Breast epithelium (tissue), 4 donors: ENCODE results near the gene TSPO. TPM values are rescaled to one million over a fixed set of nuclear protein-coding genes. Genes with fewer than 3 reads are reported as not detected.
A peak's percentile ranks its signal among the peaks of the same experiment; 100 is the strongest.

ENCODE experiments used
- DNase-seq, 2 donors: peaks; one replicate each; pipeline ENCODE4 v3.0.0-alpha.2; 2019; ENCODE audit warnings: low spot score in 2 of 2
- H3K27ac ChIP-seq, 2 donors: fragments of 200-600 bp; sonication (generic) in 1 of 2; one replicate each; pipeline ENCODE4 v1.5.1; 2016 to 2019; ENCODE audit warnings: mild to moderate bottlenecking in 1 of 2
- H3K27me3 ChIP-seq, 2 donors: fragments of 200-600 bp; sonication (generic) in 1 of 2; one replicate each; pipeline versions ENCODE4 v1.5.1 to v1.6.0; 2017 to 2019; ENCODE audit warnings: control low read depth in 1 of 2, mild to moderate bottlenecking in 1 of 2
- H3K36me3 ChIP-seq: fragments of 200-600 bp; one replicate; pipeline ENCODE4 v1.5.1; 2019
- H3K4me1 ChIP-seq, 2 donors: fragments of 200-600 bp; sonication (generic); one replicate each; pipeline ENCODE4 v1.5.1; 2016 to 2019; ENCODE audit warnings: control low read depth in 1 of 2
- H3K4me3 ChIP-seq, 3 donors: fragments of 200-600 bp; sonication (generic); 1 replicate in 2 of 3; 2 replicates in 1 of 3; pipeline ENCODE4 v1.5.1; 2016 to 2019; ENCODE audit warnings: mild to moderate bottlenecking in 3 of 3, moderate library complexity in 2 of 3
- H3K9me3 ChIP-seq, 2 donors: fragments of 200-600 bp; sonication (generic) in 1 of 2; one replicate each; pipeline ENCODE4 v1.5.1; 2016 to 2019; ENCODE audit warnings: control low read depth in 1 of 2
- POLR2A ChIP-seq: fragments of 450-650 bp; IDR thresholded peaks from one replicate; pipeline ENCODE4 v1.6.1; 2016; ENCODE audit warnings: antibody characterized with exemption, mild to moderate bottlenecking, moderate library complexity
- POLR2AphosphoS5 ChIP-seq, 3 donors: sonication (generic); formaldehyde crosslinking; IDR thresholded peaks; one replicate each; pipeline ENCODE4 v1.6.1; 2017; ENCODE audit warnings: antibody characterized with exemption in 3 of 3
- intact Hi-C: fragments of 100-400 bp; cut with DNase I; formaldehyde crosslinking; loops from one replicate; pipeline ENCODE4 v1.15.1; 2023; ENCODE audit warnings: low total_unique reads
- total RNA-seq, 3 donors: library from RNA; depleted of rRNA; stranded (reverse); fragments of >200 nt; gene quantifications; one replicate each; pipeline ENCODE4 v1.1.0, GENCODE V29; 2016
- TF ChIP-seq, protein P1 (sequence below), 3 donors: fragments of 450-650 bp; IDR thresholded peaks; one replicate each; pipeline ENCODE4 v1.5.1; 2016 to 2017; ENCODE audit warnings: antibody characterized with exemption in 3 of 3, mild to moderate bottlenecking in 3 of 3, moderate library complexity in 3 of 3

The TSPO gene
- total RNA-seq, 3 donors from 2014 or later: 250 to 468 (median 284) TPM

DNA sequence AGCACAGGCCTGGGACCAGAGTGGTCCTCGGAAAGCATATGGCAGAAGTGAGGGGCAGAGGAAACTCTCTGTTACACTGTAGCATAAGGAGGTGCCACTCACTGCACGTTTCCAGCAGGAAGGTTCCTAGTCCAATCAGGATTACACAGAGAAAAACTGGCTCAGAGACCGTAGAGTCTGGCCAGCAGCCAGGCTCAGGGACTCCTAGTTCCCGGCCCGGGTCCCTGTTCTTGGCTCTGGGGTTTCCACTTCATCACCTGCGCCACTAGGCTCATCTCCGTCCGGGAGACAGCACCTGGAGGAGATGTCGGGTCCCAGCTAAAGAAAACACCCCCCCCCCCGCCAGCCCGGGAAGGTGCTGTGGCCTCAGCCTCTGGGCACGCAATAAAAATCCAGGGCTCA is 34.5 kb downstream of the TSPO start:
- no peaks in the 10 kb centered on the region for H3K27me3 ChIP-seq
- TF ChIP-seq, protein P1, sequence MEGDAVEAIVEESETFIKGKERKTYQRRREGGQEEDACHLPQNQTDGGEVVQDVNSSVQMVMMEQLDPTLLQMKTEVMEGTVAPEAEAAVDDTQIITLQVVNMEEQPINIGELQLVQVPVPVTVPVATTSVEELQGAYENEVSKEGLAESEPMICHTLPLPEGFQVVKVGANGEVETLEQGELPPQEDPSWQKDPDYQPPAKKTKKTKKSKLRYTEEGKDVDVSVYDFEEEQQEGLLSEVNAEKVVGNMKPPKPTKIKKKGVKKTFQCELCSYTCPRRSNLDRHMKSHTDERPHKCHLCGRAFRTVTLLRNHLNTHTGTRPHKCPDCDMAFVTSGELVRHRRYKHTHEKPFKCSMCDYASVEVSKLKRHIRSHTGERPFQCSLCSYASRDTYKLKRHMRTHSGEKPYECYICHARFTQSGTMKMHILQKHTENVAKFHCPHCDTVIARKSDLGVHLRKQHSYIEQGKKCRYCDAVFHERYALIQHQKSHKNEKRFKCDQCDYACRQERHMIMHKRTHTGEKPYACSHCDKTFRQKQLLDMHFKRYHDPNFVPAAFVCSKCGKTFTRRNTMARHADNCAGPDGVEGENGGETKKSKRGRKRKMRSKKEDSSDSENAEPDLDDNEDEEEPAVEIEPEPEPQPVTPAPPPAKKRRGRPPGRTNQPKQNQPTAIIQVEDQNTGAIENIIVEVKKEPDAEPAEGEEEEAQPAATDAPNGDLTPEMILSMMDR (IDR thresholded peaks at IDR 0.05): no peak
- TF ChIP-seq POLR2A (no peak), POLR2AphosphoS5 (IDR thresholded peaks at IDR 0.05) (no peak)
- DNase-seq: peak; percentile 62 to 72
- intact Hi-C loops: no loop called here
- peak overlapping the region; percentile 65 to 87 (median 86) for H3K4me3 ChIP-seq
- peak overlapping the region; percentile 6 to 73 for H3K27ac ChIP-seq
- H3K9me3 ChIP-seq: no peaks in the 10 kb centered on the region
- H3K4me1 ChIP-seq: no peaks in the 10 kb centered on the region
- H3K36me3 ChIP-seq: no peaks in the 10 kb centered on the region

DNA sequence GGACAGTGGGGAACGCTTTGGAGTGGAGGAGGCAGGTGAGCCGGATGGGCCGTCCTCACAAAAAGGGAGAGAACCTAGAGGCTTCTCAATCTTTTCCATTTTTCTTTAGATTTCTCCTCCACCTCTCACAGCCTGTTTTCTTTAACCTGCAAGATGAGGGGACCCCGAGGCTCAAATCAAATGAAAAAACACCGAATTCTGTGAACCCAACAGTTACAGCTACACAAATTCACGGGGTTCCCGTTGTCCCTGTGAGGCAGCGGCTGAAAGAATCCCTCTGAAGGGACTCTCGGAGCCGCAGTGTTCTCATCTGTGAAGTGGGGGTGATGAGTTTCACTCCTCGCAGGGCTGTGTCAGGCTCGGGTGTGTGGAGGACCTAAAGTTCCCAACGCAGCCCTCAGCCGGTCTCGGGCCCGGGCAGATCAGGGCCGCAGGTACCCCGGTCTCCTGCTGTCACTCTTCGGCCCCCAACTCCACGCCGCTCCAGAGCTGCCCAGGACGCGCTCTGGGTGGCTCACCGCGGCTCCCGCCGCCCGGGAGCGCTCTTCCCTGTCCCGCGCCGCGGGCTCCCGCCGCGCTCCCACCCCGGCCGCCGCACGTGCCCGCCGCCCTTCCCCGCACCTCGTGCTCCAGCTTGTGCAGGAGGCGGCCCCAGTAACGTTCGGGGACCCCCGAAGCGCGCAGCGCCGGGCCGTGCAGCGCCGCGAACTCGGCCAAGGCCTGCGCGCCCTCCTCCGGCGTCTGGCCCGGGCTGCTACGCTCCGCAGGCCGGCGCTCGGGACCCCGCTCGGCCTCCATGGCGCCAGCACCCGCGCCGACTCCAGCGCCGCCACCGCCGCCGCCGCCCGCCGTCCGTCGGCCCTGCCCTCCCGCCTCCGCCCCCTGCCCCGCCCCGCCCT is 35.2 kb downstream of the TSPO start, which contains the start of gene TTLL12:
Gene TTLL12, minus strand, starts transcription at position 863 of the 899 bp plus-strand sequence. Its CDS starts 65 bp downstream, at position 798.
- intact Hi-C loops: no loop called here
- no peaks in the 10 kb centered on the region for H3K27me3 ChIP-seq
- H3K4me3 ChIP-seq: peak within 1 kb of the TSS; percentile 65 to 87 (median 86)
- H3K27ac ChIP-seq: peak within 1 kb of the TSS; percentile 87 to 93
- TF ChIP-seq, protein P1 (IDR thresholded peaks at IDR 0.05): no peak
- TF ChIP-seq POLR2AphosphoS5 (IDR thresholded peaks at IDR 0.05) (no peak), POLR2A (no peak)
- no peaks in the 10 kb centered on the region for H3K4me1 ChIP-seq
- no peaks in the 10 kb centered on the region for H3K9me3 ChIP-seq
- no peak for DNase-seq
- H3K36me3 ChIP-seq: no peaks in the 10 kb centered on the region

DNA sequence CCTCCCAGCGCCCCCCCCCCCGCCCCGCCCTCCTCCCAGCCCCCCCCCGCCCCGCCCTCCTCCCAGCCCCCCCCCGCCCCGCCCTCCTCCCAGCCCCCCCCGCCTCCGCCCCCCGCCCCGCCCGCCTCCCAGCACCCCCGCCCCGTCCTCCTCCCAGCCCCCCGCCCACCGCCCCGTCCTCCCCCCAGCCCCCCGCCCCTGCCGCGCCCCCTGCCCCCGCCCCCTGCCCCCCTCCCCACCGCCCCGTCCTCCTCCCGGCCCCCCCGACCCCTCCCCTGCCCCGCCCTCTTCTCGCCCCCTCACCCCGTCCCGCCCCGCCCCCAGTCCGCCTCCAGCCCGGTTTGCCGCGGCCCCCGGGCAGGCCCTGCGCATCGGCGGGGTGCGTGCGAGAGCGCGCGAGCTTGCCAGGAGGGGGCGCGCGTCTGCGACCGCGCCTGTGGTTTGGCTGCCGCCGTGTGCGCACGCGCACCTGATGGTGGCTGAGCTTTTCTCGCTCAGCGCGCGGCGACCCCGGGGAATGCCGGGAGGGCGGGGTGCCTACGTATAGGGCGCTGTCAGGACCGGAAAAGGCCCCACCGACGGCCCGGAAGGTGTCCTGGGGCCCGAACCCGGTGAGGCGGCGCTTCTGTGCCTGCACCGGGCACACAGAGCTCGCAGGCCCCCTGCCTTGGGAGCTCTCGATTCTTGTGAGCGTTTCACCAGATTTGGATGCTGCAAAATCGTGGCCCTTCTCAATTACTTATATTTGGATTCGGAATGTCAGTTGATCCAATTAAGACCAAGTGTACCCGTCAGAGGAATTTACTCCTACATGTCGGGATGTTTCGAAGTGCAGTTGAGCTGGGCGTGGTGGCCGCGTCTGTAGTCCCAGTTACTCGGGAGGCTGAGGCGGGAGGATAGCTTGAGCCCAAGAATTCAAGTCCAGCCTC is 36.1 kb downstream of the TSPO start:
- Histone ChIP-seq H3K27ac (peak overlapping the region; percentile 87 to 93), H3K9me3 (no peaks in the 10 kb centered on the region), H3K4me1 (no peaks in the 10 kb centered on the region), H3K36me3 (no peaks in the 10 kb centered on the region), H3K4me3 (peak overlapping the region; percentile 48 to 87 (median 86)), H3K27me3 (no peaks in the 10 kb centered on the region)
- TF ChIP-seq POLR2AphosphoS5 (IDR thresholded peaks at IDR 0.05) (peak; percentile 64 to 75 (median 71)), POLR2A (no peak)
- TF ChIP-seq, protein P1 (IDR thresholded peaks at IDR 0.05): peak in 2 of 3 donors; percentile 41 to 48
- intact Hi-C loops: no loop called here
- peak; percentile 94 to 95 for DNase-seq

DNA sequence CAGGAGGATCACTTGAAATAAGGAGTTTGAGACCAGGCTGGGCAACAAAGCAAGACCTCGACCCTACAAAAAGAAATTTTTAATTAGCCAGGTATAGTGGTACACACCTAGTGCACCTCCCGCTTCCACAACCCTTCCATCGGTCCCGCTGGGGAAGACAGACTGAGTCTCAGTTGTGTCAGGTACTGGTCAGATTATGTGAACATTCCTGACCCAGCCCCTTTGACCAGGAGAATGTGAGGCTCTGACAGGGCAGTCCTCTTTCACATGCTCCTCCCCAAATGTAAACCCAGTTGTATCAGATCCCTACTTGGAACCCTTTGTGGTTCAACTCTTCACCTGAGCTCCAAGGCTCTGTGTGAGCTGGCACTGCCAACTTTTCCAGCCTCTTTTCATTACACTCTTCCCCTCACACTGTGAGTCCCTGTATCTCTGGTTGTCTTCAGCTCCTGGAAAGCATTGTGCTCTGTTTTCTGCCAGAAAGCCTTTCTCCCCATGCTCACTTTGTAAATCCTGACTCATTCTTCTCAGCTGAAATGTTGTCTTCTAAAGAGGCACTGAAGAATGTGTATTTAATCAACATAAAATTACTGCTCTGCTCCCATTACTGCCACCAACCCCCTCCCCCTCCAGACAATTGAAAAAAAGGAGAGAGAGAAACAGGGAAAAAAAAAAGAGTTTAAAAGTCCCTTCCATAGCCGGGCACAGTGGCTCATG is 37.6 kb downstream of the TSPO start:
- H3K9me3 ChIP-seq: no peaks in the 10 kb centered on the region
- no peak for DNase-seq
- TF ChIP-seq, protein P1 (IDR thresholded peaks at IDR 0.05): no peak
- TF ChIP-seq POLR2A: no peak
- no peak for TF ChIP-seq POLR2AphosphoS5 (IDR thresholded peaks at IDR 0.05)
- H3K36me3 ChIP-seq: no peaks in the 10 kb centered on the region
- intact Hi-C loops: no loop called here
- H3K4me3 ChIP-seq: no peak overlapping the region
- H3K27me3 ChIP-seq: no peaks in the 10 kb centered on the region
- no peak overlapping the region for H3K27ac ChIP-seq
- no peaks in the 10 kb centered on the region for H3K4me1 ChIP-seq
